Caco-2 (cell line): ENCODE results near the gene SCP2. TPM values are rescaled to one million over a fixed set of nuclear protein-coding genes. Genes with fewer than 3 reads are reported as not detected.

Experiments
- BruUV-seq: library from RNA; stranded (reverse); fragments of 400-500 nt; replicated peaks from 2 replicates; lab custom pipeline; 2021; lab: Mats Ljungman, UMichigan
- CTCF ChIA-PET: fragments of 300-600 bp; sonication (Branson Sonifier 250); formaldehyde crosslinking; loops from one replicate; lab custom pipeline; 2022; ENCODE audit warnings: antibody characterized with exemption; lab: Charles Lee
- POLR2A ChIA-PET: fragments of 300-600 bp; sonication (Branson Sonifier 250); formaldehyde crosslinking; loops from one replicate; lab custom pipeline; 2022; ENCODE audit warnings: antibody characterized with exemption; lab: Charles Lee
- DNase-seq, 2 experiments: peaks; one replicate each; pipeline versions ENCODE4 v3.0.0 to v3.0.0-alpha.2; 2020 to 2022
- H3K27me3 ChIP-seq: replicated peaks from 2 replicates; pipeline ENCODE4 v1.6.0; 2011; ENCODE audit warnings: low read length; ENCODE audit not compliant: control insufficient read depth, insufficient read depth
- H3K36me3 ChIP-seq: 2 replicates; pipeline ENCODE4 v1.5.1; 2011; ENCODE audit warnings: low read length; ENCODE audit not compliant: control insufficient read depth, insufficient read depth
- H3K4me1 ChIP-seq: fragments of 250-450 bp; sonication (Bioruptor Pico); 2 replicates; pipeline ENCODE4 v1.5.1; 2020; ENCODE audit warnings: mild to moderate bottlenecking
- H3K4me3 ChIP-seq: 2 replicates; pipeline ENCODE4 v1.5.1; 2011; ENCODE audit warnings: low read depth, mild to moderate bottlenecking, control low read depth, low read length
- H3K9me3 ChIP-seq: fragments of 250-450 bp; sonication (Bioruptor Pico); 2 replicates; pipeline ENCODE4 v1.5.1; 2020; ENCODE audit warnings: mild to moderate bottlenecking, moderate library complexity
- H3K27ac Mint-ChIP-seq: one replicate; pipeline ENCODE4 v1.8.0; 2022; ENCODE audit warnings: mixed read lengths; ENCODE audit not compliant: unreplicated experiment
- H3K27me3 Mint-ChIP-seq: one replicate; pipeline ENCODE4 v1.8.0; 2022; ENCODE audit warnings: mixed read lengths; ENCODE audit not compliant: insufficient read depth, unreplicated experiment
- H3K36me3 Mint-ChIP-seq: one replicate; pipeline ENCODE4 v1.8.0; 2022; ENCODE audit warnings: mild to moderate bottlenecking, mixed read lengths; ENCODE audit not compliant: insufficient read depth, unreplicated experiment
- H3K4me1 Mint-ChIP-seq: one replicate; pipeline ENCODE4 v1.8.0; 2022; ENCODE audit warnings: low read depth, mixed read lengths; ENCODE audit not compliant: unreplicated experiment
- H3K4me3 Mint-ChIP-seq: one replicate; pipeline ENCODE4 v1.8.0; 2022; ENCODE audit warnings: mild to moderate bottlenecking, moderate library complexity, mixed read lengths; ENCODE audit not compliant: unreplicated experiment
- H3K9me3 Mint-ChIP-seq: one replicate; pipeline ENCODE4 v1.8.0; 2022; ENCODE audit warnings: mixed read lengths; ENCODE audit not compliant: unreplicated experiment
- CTCF ChIP-seq, 2 experiments: fragments of 200-600 bp in 1 of 2; IDR thresholded peaks; 1 replicate in 1 of 2; 2 replicates in 1 of 2; pipeline versions ENCODE4 v1.5.1 to v1.8.0; 2011 to 2022; ENCODE audit warnings: antibody characterized with exemption in 1 of 2, control low read depth in 1 of 2, inconsistent platforms in 1 of 2, low read depth in 1 of 2, low read length in 1 of 2, mild to moderate bottlenecking in 1 of 2, moderate library complexity in 1 of 2; ENCODE audit not compliant: insufficient read depth in 1 of 2, severe bottlenecking in 1 of 2, unreplicated experiment in 1 of 2
- intact Hi-C: fragments of 100-400 bp; cut with micrococcal nuclease; formaldehyde crosslinking; loops from one replicate; pipeline ENCODE4 v1.10.0; 2022; ENCODE audit not compliant: unreplicated experiment
- microRNA-seq: library from miRNA; unstranded; fragments of <30 nt; microRNA quantifications from one replicate; pipeline ENCODE4 v1.2.0, GENCODE V29; 2022
- total RNA-seq: library from RNA; stranded (reverse); gene quantifications from 2 replicates; pipeline ENCODE4 v1.2.3, GENCODE V29; 2022

SCP2 gene
- total RNA-seq, 1 experiment from 2014 or later, result 67.0 TPM

- no peak overlapping the region for H3K4me3 Mint-ChIP-seq
- POLR2A ChIA-PET, result no interaction called here
- Histone ChIP-seq H3K9me3 (peaks cover 3% of the 10 kb centered on the region), H3K27me3 (no peaks in the 10 kb centered on the region), H3K4me3 (no peak overlapping the region), H3K4me1 (peaks cover 13% of the 10 kb centered on the region), H3K36me3 (no peaks in the 10 kb centered on the region)
- no peaks in the 10 kb centered on the region for H3K9me3 Mint-ChIP-seq
- intact Hi-C loops, result no loop called here
- peaks cover 5% of the 10 kb centered on the region for H3K36me3 Mint-ChIP-seq
- no TSS peak for BruUV-seq
- H3K27me3 Mint-ChIP-seq, result no peaks in the 10 kb centered on the region
- peaks cover 6% of the 10 kb centered on the region for H3K4me1 Mint-ChIP-seq
- CTCF ChIA-PET, result no interaction called here
- H3K27ac Mint-ChIP-seq, result no peak overlapping the region
- no peak for DNase-seq
- no peak for TF ChIP-seq CTCF (IDR thresholded peaks at IDR 0.05; ENCODE audit: insufficient read depth in 1 of 2, low read depth in 1 of 2, low read length in 1 of 2, severe bottlenecking in 1 of 2, unreplicated experiment in 1 of 2)
Observed at GRCh38 chr1:53094533-53094919, 167.4 kb downstream of the SCP2 start.

Small RNA genes lying within 50 kb of the gene (microRNA-seq; reads per million reads assigned to microRNA genes)
- gene MIR1273F (not detected), gene MIR1273G (not detected), gene MIR5095 (not detected)

Other genes with a start within 250 kb of the SCP2 start
- 38.4 and 40.2 TPM in 2 replicates for gene COA7, start 228.9 kb upstream of the SCP2 start, total RNA-seq
- gene ZYG11B, start 200.8 kb upstream of the SCP2 start, total RNA-seq, result 15.8 and 17.1 TPM in 2 replicates
- gene ZYG11A, start 84.5 kb upstream of the SCP2 start, total RNA-seq, result 2.3 and 2.4 TPM in 2 replicates
- 52.6 and 53.8 TPM in 2 replicates for gene ECHDC2, start 5.5 kb upstream of the SCP2 start, total RNA-seq
- not detected in 2 replicates for gene PODN, start 134.9 kb downstream of the SCP2 start, total RNA-seq
- not detected in 2 replicates for gene SLC1A7, start 215.4 kb downstream of the SCP2 start, total RNA-seq